HCT116 (cell line): ENCODE measurements around the gene NIPAL4. TPM values are rescaled to one million over a fixed set of nuclear protein-coding genes. Genes with fewer than 3 reads are reported as not detected.

Experiments used
- ATAC-seq: fragments of 200-7000 bp; cut with Tn5 transposase; 2 replicates; pipeline ENCODE4 v1.9.1; 2020; ENCODE audit warnings: mild to moderate bottlenecking, moderate library complexity
- BruUV-seq: library from RNA; stranded (reverse); fragments of 400-500 nt; replicated peaks from 2 replicates; lab custom pipeline; 2021; lab: Mats Ljungman, UMichigan
- CTCF ChIA-PET: fragments of 300-600 bp; sonication (Branson Sonifier 250); formaldehyde crosslinking; loops from one replicate; lab custom pipeline; 2021; ENCODE audit warnings: antibody characterized with exemption; lab: Charles Lee
- POLR2A ChIA-PET: fragments of 300-600, 350-600 bp; sonication (Branson Sonifier 250); formaldehyde crosslinking; loops from one replicate; lab custom pipeline; 2021; ENCODE audit warnings: antibody characterized with exemption; lab: Charles Lee
- RAD21 ChIA-PET, 2 experiments: fragments of 300-600 bp; sonication (Branson Sonifier 250); formaldehyde crosslinking; loops; one replicate each; lab custom pipeline; 2023; ENCODE audit warnings: low total read pairs in 2 of 2; ENCODE audit not compliant: uncharacterized antibody in 2 of 2, unreplicated experiment in 2 of 2, low non-redundant PET in 1 of 2; lab: Charles Lee
- DNase-seq: peaks from one replicate; pipeline ENCODE4 v3.0.0-alpha.2; 2010; ENCODE audit warnings: low read depth, low spot score
- H2AFZ ChIP-seq: fragments of 200-600 bp; shearing (Covaris generic), sonication (generic); 2 replicates; pipeline ENCODE4 v1.6.1; 2017; ENCODE audit warnings: low read depth, mixed run types, mixed read lengths, antibody characterized with exemption, low read length; ENCODE audit not compliant: poor library complexity, severe bottlenecking
- H3K27ac ChIP-seq: 2 replicates; pipeline ENCODE4 v1.5.1; 2012; ENCODE audit warnings: low read depth, low read length
- H3K27me3 ChIP-seq: fragments of 200-600 bp; sonication (generic); 2 replicates; pipeline ENCODE4 v1.6.1; 2016; ENCODE audit warnings: mixed run types, low read length, mixed read lengths; ENCODE audit not compliant: insufficient read depth
- H3K36me3 ChIP-seq, 2 experiments: fragments of 200-500 bp in 1 of 2; fragments of 200-600 bp in 1 of 2; sonication (Bioruptor generic) in 1 of 2; sonication (generic) in 1 of 2; 2 replicates each; pipeline versions ENCODE4 v1.5.1 to v1.6.1; 2014 to 2016; ENCODE audit warnings: low read length in 2 of 2, inconsistent platforms in 1 of 2, mixed read lengths in 1 of 2, mixed run types in 1 of 2; ENCODE audit not compliant: insufficient read depth in 2 of 2, control insufficient read depth in 1 of 2
- H3K4me1 ChIP-seq, 2 experiments: fragments of 200-600 bp in 1 of 2; sonication (generic) in 1 of 2; 2 replicates each; pipeline versions ENCODE4 v1.5.1 to v1.6.1; 2012 to 2017; ENCODE audit warnings: low read length in 2 of 2, inconsistent platforms in 1 of 2, mild to moderate bottlenecking in 1 of 2, mixed read lengths in 1 of 2, mixed run types in 1 of 2, moderate library complexity in 1 of 2; ENCODE audit not compliant: insufficient read depth in 2 of 2, control insufficient read depth in 1 of 2
- H3K4me2 ChIP-seq: fragments of 200-600 bp; sonication (generic); 2 replicates; pipeline ENCODE4 v1.6.1; 2017; ENCODE audit warnings: mixed run types, low read length, mixed read lengths
- H3K4me3 ChIP-seq, 2 experiments: fragments of 200-600 bp in 1 of 2; sonication (generic) in 1 of 2; replicated peaks in 1 of 2; 2 replicates each; pipeline ENCODE4 v1.5.1; 2011 to 2016; ENCODE audit warnings: low read length in 2 of 2, control low read depth in 1 of 2, low read depth in 1 of 2, mild to moderate bottlenecking in 1 of 2, mixed read lengths in 1 of 2, mixed run types in 1 of 2
- H3K79me2 ChIP-seq: fragments of 200-600 bp; sonication (generic); 2 replicates; pipeline ENCODE4 v1.6.1; 2017; ENCODE audit warnings: mild to moderate bottlenecking, mixed run types, low read length, moderate library complexity, mixed read lengths; ENCODE audit not compliant: insufficient read depth
- H3K9ac ChIP-seq: fragments of 200-600 bp; sonication (generic); 2 replicates; pipeline ENCODE4 v1.6.1; 2016; ENCODE audit warnings: low read length, mixed read lengths
- H3K9me2 ChIP-seq: fragments of 200-600 bp; sonication (generic), shearing (Covaris generic); 2 replicates; pipeline ENCODE4 v1.6.1; 2017; ENCODE audit warnings: mixed run types, mild to moderate bottlenecking, moderate library complexity; ENCODE audit not compliant: insufficient read depth
- H3K9me3 ChIP-seq, 2 experiments: fragments of 200-500 bp in 1 of 2; fragments of 200-600 bp in 1 of 2; sonication (Bioruptor generic) in 1 of 2; sonication (generic) in 1 of 2; 2 replicates each; pipeline ENCODE4 v1.6.1; 2014 to 2017; ENCODE audit warnings: low read length in 2 of 2, mixed read lengths in 2 of 2, inconsistent platforms in 1 of 2, low read depth in 1 of 2, mild to moderate bottlenecking in 1 of 2, mixed run types in 1 of 2, moderate library complexity in 1 of 2; ENCODE audit not compliant: control insufficient read depth in 1 of 2, insufficient read depth in 1 of 2
- H4K20me1 ChIP-seq: fragments of 200-600 bp; sonication (generic), shearing (Covaris generic); 2 replicates; pipeline ENCODE4 v1.6.1; 2017; ENCODE audit warnings: mixed run types, mild to moderate bottlenecking, moderate library complexity; ENCODE audit not compliant: insufficient read depth
- CBX3 ChIP-seq: IDR thresholded peaks from 2 replicates; pipeline ENCODE4 v1.6.1; 2012; ENCODE audit warnings: low read depth
- ELF1 ChIP-seq: IDR thresholded peaks from 2 replicates; pipeline ENCODE4 v1.6.1; 2012; ENCODE audit warnings: low read depth, borderline replicate concordance
- EZH2 ChIP-seq: fragments of 200-600 bp; sonication (generic); IDR thresholded peaks from 2 replicates; pipeline ENCODE4 v1.6.1; 2017; ENCODE audit warnings: antibody characterized with exemption, mixed run types
- EZH2phosphoT487 ChIP-seq: fragments of 200-600 bp; IDR thresholded peaks from 2 replicates; pipeline ENCODE4 v1.6.1; 2018; ENCODE audit warnings: antibody characterized with exemption, borderline replicate concordance
- FOSL1 ChIP-seq: IDR thresholded peaks from 2 replicates; pipeline ENCODE4 v1.6.1; 2012; ENCODE audit warnings: low read depth
- JUND ChIP-seq: IDR thresholded peaks from 2 replicates; pipeline ENCODE4 v1.6.1; 2012
- POLR2A ChIP-seq: IDR thresholded peaks from 2 replicates; pipeline ENCODE4 v1.7.0; 2011; ENCODE audit warnings: borderline replicate concordance; ENCODE audit not compliant: insufficient read depth, insufficient read length; ENCODE audit errors: extremely low read depth
- POLR2AphosphoS5 ChIP-seq: IDR thresholded peaks from 2 replicates; pipeline ENCODE4 v1.6.1; 2011; ENCODE audit warnings: mild to moderate bottlenecking, low read depth, low read length, moderate library complexity
- RAD21 ChIP-seq: IDR thresholded peaks from 2 replicates; pipeline ENCODE4 v1.6.1; 2012; ENCODE audit warnings: low read depth, mild to moderate bottlenecking
- REST ChIP-seq: IDR thresholded peaks from 2 replicates; pipeline ENCODE4 v1.6.1; 2012; ENCODE audit warnings: low read depth
- SIN3A ChIP-seq: IDR thresholded peaks from 2 replicates; pipeline ENCODE4 v1.6.1; 2012; ENCODE audit warnings: low read depth
- SP1 ChIP-seq: IDR thresholded peaks from 2 replicates; pipeline ENCODE4 v1.6.1; 2012; ENCODE audit warnings: low read depth
- SRF ChIP-seq: IDR thresholded peaks from 2 replicates; pipeline ENCODE4 v1.6.1; 2012; ENCODE audit warnings: low read depth
- TCF7L2 ChIP-seq: IDR thresholded peaks from 2 replicates; pipeline ENCODE4 v1.7.0; 2011; ENCODE audit warnings: borderline replicate concordance, inconsistent platforms; ENCODE audit not compliant: insufficient read depth, insufficient read length; ENCODE audit errors: extremely low read depth
- YY1 ChIP-seq: IDR thresholded peaks from 2 replicates; pipeline ENCODE4 v1.6.1; 2011; ENCODE audit warnings: low read length, low read depth, moderate library complexity, mild to moderate bottlenecking; ENCODE audit not compliant: insufficient replicate concordance; ENCODE audit errors: extremely low read depth
- ZBTB33 ChIP-seq: IDR thresholded peaks from 2 replicates; pipeline ENCODE4 v1.6.1; 2011; ENCODE audit warnings: mild to moderate bottlenecking, low read length, moderate library complexity; ENCODE audit not compliant: insufficient replicate concordance; ENCODE audit errors: extremely low read depth
- ZFX ChIP-seq: fragments of 450-650 bp; IDR thresholded peaks from 2 replicates; pipeline ENCODE4 v1.6.1; 2017
- ZNF274 ChIP-seq: fragments of 200-500 bp; sonication (Bioruptor generic); IDR thresholded peaks from 2 replicates; pipeline ENCODE4 v1.6.1; 2014; ENCODE audit warnings: mild to moderate bottlenecking, low read depth, low read length, inconsistent platforms
- intact Hi-C: fragments of 100-400 bp; cut with micrococcal nuclease; formaldehyde crosslinking; loops from 2 replicates; pipeline ENCODE4 v1.10.0; 2022
- total RNA-seq: library from RNA; stranded (reverse); gene quantifications from one replicate; pipeline ENCODE4 v1.2.1, GENCODE V29; 2021; ENCODE audit not compliant: unreplicated experiment
- TF ChIP-seq, protein P1 (sequence below): IDR thresholded peaks from 2 replicates; pipeline ENCODE4 v1.6.1; 2012
- TF ChIP-seq, protein P2 (sequence below), 3 experiments: fragments of 200-600 bp in 1 of 3; sonication (generic) in 1 of 3; IDR thresholded peaks in 2 of 3; conservative IDR thresholded peaks in 1 of 3; 2 replicates each; pipeline ENCODE4 v1.5.1; 2012 to 2017; ENCODE audit warnings: low read depth in 2 of 3, low read length in 2 of 3, antibody characterized with exemption in 1 of 3, borderline replicate concordance in 1 of 3, control low read depth in 1 of 3, mild to moderate bottlenecking in 1 of 3, mixed read lengths in 1 of 3, mixed run types in 1 of 3, moderate library complexity in 1 of 3; ENCODE audit not compliant: insufficient read depth in 1 of 3

NIPAL4 gene
- total RNA-seq, 1 experiment from 2014 or later, result 0.12 TPM

- Histone ChIP-seq H3K9me3 (no peaks in the 10 kb centered on the region), H3K4me2 (no peak overlapping the region), H3K27me3 (no peaks in the 10 kb centered on the region), H3K4me3 (no peak overlapping the region), H2AFZ (no peak overlapping the region), H4K20me1 (no peaks in the 10 kb centered on the region), H3K27ac (no peak overlapping the region), H3K9ac (no peak overlapping the region), H3K36me3 (peaks cover 0 to 16% of the 10 kb centered on the region in 2 experiments; a peak in 2 of 4 replicates), H3K9me2 (no peaks in the 10 kb centered on the region), H3K4me1 (no peaks in the 10 kb centered on the region), H3K79me2 (no peaks in the 10 kb centered on the region)
- DNase-seq (no peak), ATAC-seq (no peak)
- ChIA-PET POLR2A (no interaction called here), RAD21 (no interaction called here), CTCF (no interaction called here)
- BruUV-seq, result no TSS peak
- TF ChIP-seq, protein P1, sequence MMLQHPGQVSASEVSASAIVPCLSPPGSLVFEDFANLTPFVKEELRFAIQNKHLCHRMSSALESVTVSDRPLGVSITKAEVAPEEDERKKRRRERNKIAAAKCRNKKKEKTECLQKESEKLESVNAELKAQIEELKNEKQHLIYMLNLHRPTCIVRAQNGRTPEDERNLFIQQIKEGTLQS, result no peak
- TF ChIP-seq EZH2, result no peak
- no peak for TF ChIP-seq YY1
- TF ChIP-seq, protein P2, sequence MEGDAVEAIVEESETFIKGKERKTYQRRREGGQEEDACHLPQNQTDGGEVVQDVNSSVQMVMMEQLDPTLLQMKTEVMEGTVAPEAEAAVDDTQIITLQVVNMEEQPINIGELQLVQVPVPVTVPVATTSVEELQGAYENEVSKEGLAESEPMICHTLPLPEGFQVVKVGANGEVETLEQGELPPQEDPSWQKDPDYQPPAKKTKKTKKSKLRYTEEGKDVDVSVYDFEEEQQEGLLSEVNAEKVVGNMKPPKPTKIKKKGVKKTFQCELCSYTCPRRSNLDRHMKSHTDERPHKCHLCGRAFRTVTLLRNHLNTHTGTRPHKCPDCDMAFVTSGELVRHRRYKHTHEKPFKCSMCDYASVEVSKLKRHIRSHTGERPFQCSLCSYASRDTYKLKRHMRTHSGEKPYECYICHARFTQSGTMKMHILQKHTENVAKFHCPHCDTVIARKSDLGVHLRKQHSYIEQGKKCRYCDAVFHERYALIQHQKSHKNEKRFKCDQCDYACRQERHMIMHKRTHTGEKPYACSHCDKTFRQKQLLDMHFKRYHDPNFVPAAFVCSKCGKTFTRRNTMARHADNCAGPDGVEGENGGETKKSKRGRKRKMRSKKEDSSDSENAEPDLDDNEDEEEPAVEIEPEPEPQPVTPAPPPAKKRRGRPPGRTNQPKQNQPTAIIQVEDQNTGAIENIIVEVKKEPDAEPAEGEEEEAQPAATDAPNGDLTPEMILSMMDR (IDR thresholded peaks at IDR 0.05 in 2 of 3, conservative IDR thresholded peaks at IDR 0.05 in 1 of 3; ENCODE audit: borderline replicate concordance in 1 of 3, insufficient read depth in 1 of 3, low read depth in 2 of 3, low read length in 2 of 3), result no peak
- no peak for TF ChIP-seq FOSL1
- no peak for TF ChIP-seq RAD21
- no peak for TF ChIP-seq TCF7L2
- TF ChIP-seq REST, result no peak
- no peak for TF ChIP-seq POLR2A
- no peak for TF ChIP-seq JUND
- no peak for TF ChIP-seq SRF
- no peak for TF ChIP-seq EZH2phosphoT487
- no peak for TF ChIP-seq SIN3A
- no peak for TF ChIP-seq CBX3
- TF ChIP-seq ZNF274, result no peak
- TF ChIP-seq ZFX, result no peak
- no peak for TF ChIP-seq ZBTB33
- TF ChIP-seq SP1, result no peak
- TF ChIP-seq ELF1, result no peak
- no peak for TF ChIP-seq POLR2AphosphoS5
- intact Hi-C loops, result loop anchor here (5.0 to 10.0 kb wide), 2 partner anchors 236 to 332 kb away; no protein-coding TSS in a partner anchor
These were observed 19.2 kb downstream of the NIPAL4 start for GRCh38 chr5:157479166-157479565.
